ENCODE results near the gene SERTAD4.
"Not testable (repeated sequence)": the region's sequence is repeated elsewhere in the genome, so short reads cannot be mapped to it uniquely, and the experiment has no call there.

Gene SERTAD4

DNA sequence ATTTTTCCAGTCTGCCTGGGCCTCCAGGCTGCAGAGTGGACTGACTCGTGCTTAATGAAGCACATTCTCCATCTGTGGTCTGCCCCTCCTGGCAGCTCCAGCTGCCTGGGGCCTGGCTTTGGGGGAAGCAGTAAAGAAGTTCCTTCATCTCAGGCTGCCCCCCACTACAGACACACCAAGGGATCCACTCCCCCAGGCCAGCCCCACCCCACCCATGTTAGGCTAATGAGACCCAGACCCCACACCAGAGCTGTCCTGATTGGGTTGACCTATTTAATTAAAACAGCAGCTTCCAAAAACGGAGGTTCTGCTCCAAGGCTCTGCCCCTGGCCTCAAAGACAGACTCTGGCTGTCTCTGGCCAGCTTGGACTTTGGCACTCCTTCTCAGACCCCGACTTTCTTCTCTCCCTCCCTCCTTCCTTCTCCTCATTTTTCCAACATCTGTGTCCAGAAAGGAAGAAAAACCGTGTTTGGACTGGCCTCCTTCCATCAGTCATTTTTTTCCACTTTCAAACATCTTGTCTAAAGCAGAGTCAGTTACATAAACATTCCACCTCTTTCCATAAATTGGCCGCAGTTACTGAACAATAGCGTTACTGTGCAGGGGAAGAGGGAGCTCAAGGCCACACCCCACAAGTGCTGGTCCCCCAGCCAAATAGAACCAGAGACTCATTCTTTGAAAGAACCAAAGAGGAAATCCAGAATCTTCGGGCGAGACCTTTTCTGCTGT lies 29.7 kb downstream of the SERTAD4 start:
- DNase-seq: no peak

GRCh38 chr1:210262897-210263272 lies 30.3 kb downstream of the SERTAD4 start:
- DNase-seq: no peak

DNA sequence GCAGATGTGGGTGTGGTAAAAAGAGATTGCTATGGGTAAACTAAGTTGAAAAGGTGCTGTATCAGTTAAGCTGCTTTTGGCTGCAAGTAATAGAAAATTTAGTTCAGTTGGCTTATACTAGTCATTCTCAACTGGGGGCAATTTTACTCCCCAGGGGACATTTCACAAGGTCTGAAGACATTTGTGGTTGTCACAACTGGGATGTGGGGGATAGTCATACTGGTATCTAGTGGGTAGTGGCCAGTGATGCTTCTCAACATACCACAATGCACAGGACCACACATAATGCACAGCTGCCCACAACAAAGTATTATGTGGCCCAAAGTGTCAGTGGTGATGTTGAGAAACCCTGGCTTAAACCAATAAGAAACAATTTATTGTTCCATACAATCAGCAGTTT lies 31.4 kb downstream of the SERTAD4 start:
- DNase-seq: no peak

DNA sequence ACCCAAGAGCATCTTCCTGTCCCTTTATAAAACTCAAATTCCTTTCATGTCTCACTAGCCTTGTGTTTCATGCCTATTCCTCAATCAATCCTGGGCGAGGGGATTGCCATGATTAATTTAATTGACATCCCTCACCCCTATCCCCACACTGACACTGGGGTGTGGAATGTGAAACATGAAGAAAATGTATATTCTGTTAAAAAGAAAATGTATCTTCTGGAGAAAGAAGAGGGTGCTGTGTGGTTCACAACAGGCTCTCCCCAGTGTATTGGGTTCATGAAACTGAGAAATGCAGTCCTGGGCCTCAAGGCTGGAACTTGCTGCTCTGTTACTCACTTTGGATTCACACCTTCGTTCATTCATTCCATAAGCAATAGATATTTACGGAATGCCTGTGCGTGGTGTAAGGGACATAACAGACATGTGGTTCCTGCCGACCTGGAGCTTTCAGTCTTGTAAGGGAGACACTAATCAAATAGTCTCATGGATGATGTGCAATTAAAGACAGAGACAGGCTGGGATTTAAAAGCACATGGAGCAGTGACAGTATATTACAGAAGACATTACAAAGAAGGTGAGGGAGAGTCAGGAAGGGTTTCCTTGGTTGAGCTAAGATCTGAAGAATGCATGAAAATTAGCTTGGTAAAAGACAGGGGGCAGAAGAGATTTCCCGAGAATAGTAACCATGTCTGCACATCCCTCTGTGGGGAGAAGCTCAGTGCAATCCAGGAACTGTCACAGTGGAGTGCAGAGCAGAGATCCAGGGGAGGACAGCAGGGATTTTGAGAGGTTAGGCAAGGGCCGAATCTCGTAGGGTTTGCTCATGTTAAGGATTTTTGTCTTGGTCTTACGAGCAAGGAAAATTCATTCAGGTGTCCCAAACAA lies 32.1 kb downstream of the SERTAD4 start:
- DNase-seq: no peak

DNA sequence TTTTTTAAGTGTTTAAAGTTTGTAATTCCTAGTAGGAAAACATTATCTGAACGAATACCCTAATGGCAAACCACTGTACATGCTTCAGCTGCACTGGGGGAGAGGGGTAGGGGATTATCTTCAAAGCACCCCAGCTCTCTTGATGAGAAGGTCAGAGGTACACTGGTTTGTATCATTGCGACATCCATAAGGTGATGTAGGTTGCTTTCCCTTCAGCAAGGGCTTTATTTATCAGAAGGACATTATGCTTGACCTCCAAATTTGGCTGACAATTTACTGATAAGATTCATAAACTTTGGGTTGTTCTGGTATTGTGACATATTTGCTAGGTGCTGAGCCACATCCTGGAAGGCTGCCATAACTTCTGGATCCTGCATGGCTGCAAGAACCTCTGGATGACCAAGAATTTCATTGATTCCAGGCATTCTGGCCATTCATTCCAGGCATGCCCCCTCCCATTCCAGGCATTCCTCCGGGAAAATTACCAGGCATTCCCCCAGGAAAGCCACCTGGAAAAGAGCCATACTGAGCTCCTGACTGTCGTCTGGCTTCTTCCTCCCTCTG lies 32.9 kb downstream of the SERTAD4 start:
- DNase-seq: not testable (repeated sequence)

GRCh38 chr1:210269981-210270380 lies 37.4 kb downstream of the SERTAD4 start:
- no peak for DNase-seq

GRCh38 chr1:210272666-210273065 lies 40.1 kb downstream of the SERTAD4 start:
- no peak for DNase-seq

DNA sequence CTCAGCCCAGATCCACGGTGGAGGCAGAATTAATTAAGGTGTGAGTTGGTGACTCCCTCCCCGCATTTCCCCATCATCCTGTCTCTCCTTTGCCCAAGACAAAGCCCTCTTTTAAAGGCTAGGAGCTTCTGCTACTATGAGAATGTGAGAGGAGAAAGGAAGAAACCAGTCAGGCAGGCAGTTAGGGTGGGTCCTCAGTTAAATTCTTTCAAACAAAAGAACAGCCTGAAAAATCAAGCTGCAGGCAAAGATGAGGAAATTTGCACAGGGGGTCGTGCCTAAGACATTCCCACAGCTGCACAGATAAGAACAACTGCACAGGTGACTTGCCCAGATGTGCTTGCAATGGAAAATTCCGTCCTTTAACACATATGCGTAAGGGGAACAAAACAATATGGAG lies 47.6 kb downstream of the SERTAD4 start:
- DNase-seq: no peak

GRCh38 chr1:210288116-210288515 lies 55.5 kb downstream of the SERTAD4 start:
- no peak for DNase-seq

- DNase-seq: no peak
Observed at GRCh38 chr1:210289248-210289647, 56.7 kb downstream of the SERTAD4 start.

- no peak for DNase-seq
Observed at GRCh38 chr1:210291081-210291764, 58.6 kb downstream of the SERTAD4 start.

DNA sequence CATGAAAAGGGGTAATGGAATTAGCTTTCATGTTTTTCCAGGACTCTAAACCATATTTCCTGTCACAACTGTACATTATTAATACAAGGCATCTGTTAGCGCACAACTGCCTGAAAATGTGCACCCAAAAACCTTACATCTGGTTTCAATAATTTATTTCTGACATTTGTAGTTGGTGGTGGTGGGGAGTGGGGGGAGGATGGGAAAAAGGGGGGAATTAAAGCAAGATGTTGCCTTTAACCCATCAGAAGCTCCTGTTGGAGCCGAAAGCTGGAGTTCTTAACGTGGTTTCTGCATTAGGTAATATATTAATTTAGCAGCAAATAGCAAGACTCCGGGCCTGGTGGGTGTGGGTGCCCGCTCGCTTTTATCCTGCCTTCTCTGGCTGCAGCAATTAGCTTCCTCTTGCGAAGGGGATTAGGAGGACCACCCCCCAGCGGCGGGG lies 59.2 kb downstream of the SERTAD4 start:
- DNase-seq: no peak

DNA sequence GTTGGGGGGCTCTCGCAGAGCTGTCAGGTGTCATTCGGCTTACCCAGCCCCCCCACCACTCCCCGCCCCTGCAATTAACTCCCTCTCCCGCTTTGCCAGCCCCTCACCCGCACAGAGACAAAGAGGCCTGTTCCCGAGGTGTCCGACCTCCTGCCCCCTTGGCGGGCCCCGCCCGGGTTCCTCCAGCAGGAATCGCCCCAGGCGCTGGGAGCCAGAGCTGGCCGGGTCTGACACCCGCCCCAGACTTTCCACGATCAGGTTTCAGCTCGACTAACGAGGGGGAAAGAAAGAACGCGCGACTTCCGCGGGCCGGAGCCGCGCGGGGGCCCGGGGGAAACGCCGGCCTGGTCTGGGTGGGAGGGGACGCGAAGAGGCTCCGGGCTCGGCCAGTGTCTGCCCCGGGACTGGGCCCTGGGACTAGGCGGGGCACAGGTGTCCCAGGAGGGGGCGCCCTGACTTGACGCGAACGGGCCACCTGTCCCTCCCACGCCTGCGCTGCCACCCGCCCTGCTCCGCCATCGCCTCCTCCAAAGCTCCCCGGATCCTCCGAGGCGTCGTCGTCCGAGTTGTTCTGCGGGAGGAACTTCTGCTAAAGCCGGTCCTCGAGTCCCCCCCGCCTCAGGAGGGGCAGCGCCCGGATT lies 59.8 kb downstream of the SERTAD4 start:
- DNase-seq: no peak

GRCh38 chr1:210293171-210293607 lies 60.6 kb downstream of the SERTAD4 start:
- no peak for DNase-seq

DNA sequence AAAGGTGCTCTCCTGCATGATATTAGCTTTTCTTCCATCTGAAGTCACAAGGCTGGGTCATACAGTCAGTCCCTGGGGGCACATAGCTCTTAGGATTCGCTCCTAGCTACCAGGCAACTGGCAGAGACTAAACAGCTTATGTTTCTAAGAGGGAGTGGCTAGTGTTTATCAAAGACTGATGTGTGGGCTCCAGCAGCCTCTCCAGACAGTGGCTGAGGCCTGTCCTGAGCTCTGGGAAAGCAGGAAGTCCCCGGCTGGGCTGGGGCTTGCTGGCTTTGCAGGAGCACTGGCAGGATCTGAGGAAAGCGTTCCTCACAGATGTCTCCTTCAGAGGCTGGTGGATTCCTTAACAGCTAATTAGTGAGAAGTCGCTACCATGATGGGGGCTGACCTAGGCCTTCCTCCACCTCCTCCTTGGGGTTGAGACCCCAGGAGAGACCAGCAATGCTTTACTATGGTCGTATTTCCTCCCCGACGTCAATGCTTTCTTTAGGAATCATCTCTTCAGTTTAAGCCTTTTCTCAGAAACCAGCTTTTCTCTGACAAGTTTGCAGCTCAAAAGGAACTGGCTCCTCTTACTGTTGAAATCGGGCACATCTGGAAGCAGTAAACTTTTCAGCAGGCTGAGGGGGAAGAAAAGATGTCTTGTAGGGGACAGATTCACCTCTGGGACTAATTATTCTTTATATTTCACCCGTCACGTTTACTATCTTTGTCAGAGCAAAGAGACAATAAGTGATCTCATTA lies 62.6 kb downstream of the SERTAD4 start:
- DNase-seq: no peak

All from NCI-H1105 (cell line).